IPS-15b (cell line): ENCODE measurements around the gene MAML2.

Experiments used
- H3K27me3 ChIP-seq: one replicate; pipeline ENCODE4 v1.6.1; 2013; ENCODE audit warnings: low read length; ENCODE audit not compliant: control insufficient read depth, insufficient read depth
- H3K36me3 ChIP-seq: one replicate; pipeline ENCODE4 v1.6.1; 2013; ENCODE audit warnings: low read length; ENCODE audit not compliant: control insufficient read depth, insufficient read depth
- H3K4me1 ChIP-seq: one replicate; pipeline ENCODE4 v1.6.1; 2013; ENCODE audit warnings: mild to moderate bottlenecking, low read length; ENCODE audit not compliant: control insufficient read depth, insufficient read depth
- H3K4me3 ChIP-seq: one replicate; pipeline ENCODE4 v1.5.1; 2013; ENCODE audit warnings: low read depth, low read length
- H3K9ac ChIP-seq: one replicate; pipeline ENCODE4 v1.6.1; 2013; ENCODE audit warnings: low read depth, mild to moderate bottlenecking, low read length
- H3K9me3 ChIP-seq: one replicate; pipeline ENCODE4 v1.6.1; 2013; ENCODE audit warnings: mild to moderate bottlenecking, low read length; ENCODE audit not compliant: control insufficient read depth, insufficient read depth

MAML2 gene

DNA sequence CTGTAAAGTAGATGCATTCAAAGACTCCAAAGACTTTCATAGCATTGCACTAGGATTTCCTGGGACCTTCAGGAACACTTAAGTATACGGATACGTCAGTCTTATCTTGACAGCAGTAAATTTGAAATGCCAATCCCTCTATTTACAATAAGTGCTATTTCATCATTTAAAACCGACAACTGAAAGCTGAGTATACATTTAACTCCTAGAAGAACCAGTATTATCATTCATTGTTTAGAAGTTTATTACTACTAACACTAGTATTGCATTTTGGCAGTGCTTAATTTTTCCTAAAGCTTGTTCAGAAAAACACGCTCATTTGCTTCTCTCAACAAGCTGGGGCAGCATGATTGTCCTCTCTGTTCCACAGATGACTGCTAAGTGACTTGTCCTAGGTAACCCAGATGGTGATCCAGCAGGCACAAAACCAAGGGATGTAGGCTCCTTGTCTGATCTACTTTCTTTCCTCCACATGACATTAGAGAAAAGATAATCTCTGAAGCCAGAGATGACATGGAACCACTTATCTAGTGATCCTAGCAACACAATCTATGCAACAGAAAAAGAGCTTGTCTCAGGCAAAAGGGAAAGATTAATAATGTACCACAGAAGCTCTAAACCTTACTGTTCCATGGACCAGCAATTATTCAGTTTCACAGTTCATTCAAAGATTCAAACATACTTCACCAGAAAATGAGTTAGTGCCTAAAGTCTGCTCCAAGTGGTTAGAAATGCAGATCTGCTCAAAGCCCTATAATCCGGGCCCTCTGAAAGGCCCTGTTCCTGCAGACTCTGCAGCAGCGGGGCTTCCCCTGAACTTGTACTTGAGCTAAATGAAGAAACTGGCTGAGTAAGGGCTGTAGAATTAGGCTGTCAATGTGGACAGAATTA, 5.2 kb downstream of the MAML2 start:
- Histone ChIP-seq H3K4me3 (no peak overlapping the region), H3K36me3 (no peaks in the 10 kb centered on the region), H3K27me3 (peaks cover 2% of the 10 kb centered on the region), H3K9ac (no peak overlapping the region), H3K9me3 (no peaks in the 10 kb centered on the region), H3K4me1 (peaks cover 60% of the 10 kb centered on the region)

- H3K36me3 ChIP-seq = no peaks in the 10 kb centered on the region
- no peaks in the 10 kb centered on the region for H3K9me3 ChIP-seq
- H3K4me3 ChIP-seq = no peak overlapping the region
- peaks cover 65% of the 10 kb centered on the region for H3K4me1 ChIP-seq
- H3K27me3 ChIP-seq = no peaks in the 10 kb centered on the region
- H3K9ac ChIP-seq = no peak overlapping the region
Measured at GRCh38 chr11:96335388-96335787, 7.6 kb downstream of the MAML2 start.

DNA sequence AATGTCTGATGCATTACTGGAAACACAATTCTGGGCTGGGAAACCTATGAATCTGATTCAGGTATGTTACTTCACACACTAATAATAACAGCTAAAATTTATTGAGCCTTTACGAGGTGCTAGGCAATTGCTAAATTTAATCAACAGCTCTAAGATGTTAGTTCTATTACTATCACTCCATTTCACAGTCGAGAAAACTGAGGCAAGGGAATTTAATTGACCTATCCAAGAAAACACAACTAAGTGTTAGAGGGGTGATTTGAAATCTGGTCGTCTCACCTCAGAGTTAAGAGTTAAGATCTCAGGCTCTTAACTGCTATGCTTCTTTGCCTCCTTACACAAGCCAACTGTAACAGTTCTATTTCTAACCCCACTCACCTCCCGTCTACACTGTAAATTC, 8.8 kb downstream of the MAML2 start:
- peaks cover 60% of the 10 kb centered on the region for H3K4me1 ChIP-seq
- H3K27me3 ChIP-seq = no peaks in the 10 kb centered on the region
- no peaks in the 10 kb centered on the region for H3K36me3 ChIP-seq
- no peaks in the 10 kb centered on the region for H3K9me3 ChIP-seq
- no peak overlapping the region for H3K9ac ChIP-seq
- no peak overlapping the region for H3K4me3 ChIP-seq

- Histone ChIP-seq H3K4me3 (no peak overlapping the region), H3K9me3 (no peaks in the 10 kb centered on the region), H3K4me1 (peaks cover 62% of the 10 kb centered on the region), H3K9ac (no peak overlapping the region), H3K36me3 (no peaks in the 10 kb centered on the region), H3K27me3 (no peaks in the 10 kb centered on the region)
Measured at GRCh38 chr11:96333191-96333719, 9.7 kb downstream of the MAML2 start.

GRCh38 chr11:96332126-96332771, 10.7 kb downstream of the MAML2 start:
- Histone ChIP-seq H3K27me3 (no peaks in the 10 kb centered on the region), H3K4me1 (peaks cover 55% of the 10 kb centered on the region), H3K36me3 (no peaks in the 10 kb centered on the region), H3K9me3 (no peaks in the 10 kb centered on the region), H3K9ac (no peak overlapping the region), H3K4me3 (no peak overlapping the region)

DNA sequence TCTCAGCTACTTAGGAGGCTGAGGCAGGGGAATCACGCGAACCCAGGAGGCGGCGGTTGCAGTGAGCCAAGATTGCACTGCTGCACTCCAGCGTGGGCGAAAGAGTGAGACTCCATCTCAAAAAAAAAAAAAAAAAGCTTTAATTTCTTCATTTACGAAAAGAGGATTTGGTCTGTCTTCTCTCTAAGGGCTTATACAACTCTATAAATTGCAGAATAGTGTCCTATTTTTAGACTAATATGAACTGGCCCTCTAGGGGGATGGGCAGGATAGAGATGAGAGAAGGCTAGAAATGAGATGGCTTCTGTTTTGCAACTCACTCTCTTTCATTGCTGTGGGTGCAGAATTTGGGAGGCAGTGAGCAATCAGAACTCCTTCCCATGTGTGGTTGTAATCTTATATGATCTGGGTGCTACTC, 11.3 kb downstream of the MAML2 start:
- Histone ChIP-seq H3K27me3 (no peaks in the 10 kb centered on the region), H3K4me1 (peaks cover 50% of the 10 kb centered on the region), H3K4me3 (no peak overlapping the region), H3K9ac (no peak overlapping the region), H3K9me3 (no peaks in the 10 kb centered on the region), H3K36me3 (no peaks in the 10 kb centered on the region)

DNA sequence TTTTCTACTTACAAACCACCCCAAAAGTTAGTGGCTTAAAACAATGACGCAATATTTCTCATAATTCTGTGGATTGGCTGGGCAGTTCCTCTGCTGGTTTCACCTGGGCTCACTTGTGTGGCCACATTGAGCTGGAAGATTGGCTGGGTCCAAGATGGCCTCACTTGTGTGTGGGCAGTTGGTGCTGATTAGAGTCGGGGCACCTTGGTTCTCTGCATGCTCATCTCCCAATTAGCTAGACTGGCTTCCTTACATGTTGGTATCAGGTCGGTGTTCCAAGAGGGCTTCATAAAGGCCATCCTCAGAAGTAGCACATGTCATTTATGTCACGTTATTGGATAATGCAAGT, 12.5 kb downstream of the MAML2 start:
- peaks cover 47% of the 10 kb centered on the region for H3K4me1 ChIP-seq
- H3K9ac ChIP-seq = no peak overlapping the region
- no peaks in the 10 kb centered on the region for H3K9me3 ChIP-seq
- H3K4me3 ChIP-seq = no peak overlapping the region
- H3K36me3 ChIP-seq = no peaks in the 10 kb centered on the region
- H3K27me3 ChIP-seq = no peaks in the 10 kb centered on the region

GRCh38 chr11:96329855-96330510, 13.0 kb downstream of the MAML2 start:
- Histone ChIP-seq H3K27me3 (no peaks in the 10 kb centered on the region), H3K9ac (no peak overlapping the region), H3K4me3 (no peak overlapping the region), H3K4me1 (peaks cover 50% of the 10 kb centered on the region), H3K36me3 (no peaks in the 10 kb centered on the region), H3K9me3 (no peaks in the 10 kb centered on the region)

GRCh38 chr11:96329419-96329818, 13.6 kb downstream of the MAML2 start:
- peaks cover 47% of the 10 kb centered on the region for H3K4me1 ChIP-seq
- no peak overlapping the region for H3K4me3 ChIP-seq
- no peaks in the 10 kb centered on the region for H3K36me3 ChIP-seq
- no peaks in the 10 kb centered on the region for H3K27me3 ChIP-seq
- no peaks in the 10 kb centered on the region for H3K9me3 ChIP-seq
- H3K9ac ChIP-seq = no peak overlapping the region

GRCh38 chr11:96328395-96329010, 14.5 kb downstream of the MAML2 start:
- Histone ChIP-seq H3K4me3 (no peak overlapping the region), H3K4me1 (peaks cover 39% of the 10 kb centered on the region), H3K9ac (no peak overlapping the region), H3K9me3 (no peaks in the 10 kb centered on the region), H3K27me3 (no peaks in the 10 kb centered on the region), H3K36me3 (no peaks in the 10 kb centered on the region)

GRCh38 chr11:96326959-96327358, 16.0 kb downstream of the MAML2 start:
- Histone ChIP-seq H3K4me3 (no peak overlapping the region), H3K36me3 (no peaks in the 10 kb centered on the region), H3K9me3 (no peaks in the 10 kb centered on the region), H3K4me1 (peaks cover 24% of the 10 kb centered on the region), H3K27me3 (no peaks in the 10 kb centered on the region), H3K9ac (no peak overlapping the region)
